H1 (cell line): ENCODE results near the gene KCND3. TPM values are rescaled to one million over a fixed set of nuclear protein-coding genes. Genes with fewer than 3 reads are reported as not detected.

Experiments
- CTCF ChIA-PET: fragments of 300-600 bp; sonication (Branson Sonifier 250); formaldehyde crosslinking; loops from one replicate; lab custom pipeline; 2021; ENCODE audit not compliant: partially characterized antibody; lab: Charles Lee
- POLR2A ChIA-PET: fragments of 300-600 bp; sonication (Branson Sonifier 250); formaldehyde crosslinking; loops from one replicate; lab custom pipeline; 2021; ENCODE audit warnings: inconsistent platforms; ENCODE audit not compliant: partially characterized antibody; lab: Charles Lee
- DNase-seq, 2 experiments: peaks; one replicate each; pipeline versions ENCODE4 v3.0.0 to v3.0.0-alpha.2; 2010 to 2022; ENCODE audit warnings: low spot score in 2 of 2, low read depth in 1 of 2, mixed read lengths in 1 of 2
- FAIRE-seq: peaks from 2 replicates; lab custom pipeline; 2011; peaks lifted over from hg19 to GRCh38; lab: Jason Lieb, UNC
- H2AFZ ChIP-seq: 2 replicates; pipeline ENCODE4 v1.8.1; 2012; ENCODE audit warnings: low read length, inconsistent platforms
- H2AK5ac ChIP-seq: 2 replicates; pipeline ENCODE4 v1.6.1; 2013; ENCODE audit warnings: low read depth, low read length
- H2BK120ac ChIP-seq: replicated peaks from 2 replicates; pipeline ENCODE3; 2013; ENCODE audit warnings: low read depth, low read length, inconsistent platforms
- H2BK12ac ChIP-seq: 2 replicates; pipeline ENCODE4 v1.6.1; 2013; ENCODE audit warnings: low read depth, low read length
- H2BK15ac ChIP-seq: 2 replicates; pipeline ENCODE4 v1.6.1; 2013; ENCODE audit warnings: low read length
- H2BK20ac ChIP-seq: 2 replicates; pipeline ENCODE4 v1.6.1; 2013; ENCODE audit warnings: low read length
- H2BK5ac ChIP-seq: 2 replicates; pipeline ENCODE4 v1.6.1; 2013; ENCODE audit warnings: low read depth, low read length
- H3K14ac ChIP-seq: 2 replicates; pipeline ENCODE4 v1.6.1; 2013; ENCODE audit warnings: inconsistent platforms; ENCODE audit not compliant: insufficient read length
- H3K18ac ChIP-seq: 2 replicates; pipeline ENCODE4 v1.6.1; 2013; ENCODE audit warnings: low read length; ENCODE audit errors: extremely low read depth
- H3K23ac ChIP-seq: 2 replicates; pipeline ENCODE4 v1.6.1; 2013; ENCODE audit warnings: inconsistent platforms; ENCODE audit not compliant: insufficient read length
- H3K23me2 ChIP-seq: 2 replicates; pipeline ENCODE4 v1.6.1; 2013; ENCODE audit warnings: low read depth, low read length
- H3K27ac ChIP-seq: 2 replicates; pipeline ENCODE4 v1.6.1; 2011; ENCODE audit warnings: low read depth, low read length, inconsistent platforms
- H3K27me3 ChIP-seq, 4 experiments: replicated peaks in 1 of 4; 1 replicate in 1 of 4; 2 replicates in 3 of 4; pipeline versions ENCODE4 v1.6.1 to v1.8.1; 2011 to 2013; ENCODE audit warnings: low read length in 3 of 4, mild to moderate bottlenecking in 3 of 4, inconsistent platforms in 2 of 4, mixed read lengths in 2 of 4, moderate library complexity in 1 of 4; ENCODE audit not compliant: control insufficient read depth in 3 of 4, insufficient read depth in 3 of 4; ENCODE audit errors: extremely low read depth in 1 of 4
- H3K36me3 ChIP-seq, 4 experiments: 2 replicates each; pipeline versions ENCODE4 v1.6.1 to v1.8.1; 2011 to 2013; ENCODE audit warnings: mild to moderate bottlenecking in 4 of 4, low read length in 3 of 4, moderate library complexity in 2 of 4, control low read depth in 1 of 4, inconsistent platforms in 1 of 4; ENCODE audit not compliant: insufficient read depth in 4 of 4, control insufficient read depth in 2 of 4
- H3K4ac ChIP-seq: replicated peaks from 2 replicates; pipeline ENCODE3; 2013; ENCODE audit warnings: low read length, low read depth, mixed read lengths, inconsistent platforms; ENCODE audit not compliant: insufficient read length
- H3K4me1 ChIP-seq, 4 experiments: replicated peaks in 1 of 4; 1 replicate in 1 of 4; 2 replicates in 3 of 4; pipeline versions ENCODE4 v1.6.1 to v1.8.1; 2011 to 2013; ENCODE audit warnings: low read length in 3 of 4, inconsistent platforms in 2 of 4, mixed read lengths in 1 of 4; ENCODE audit not compliant: insufficient read depth in 4 of 4, control insufficient read depth in 3 of 4
- H3K4me2 ChIP-seq, 2 experiments: 2 replicates each; pipeline versions ENCODE4 v1.6.1 to v1.8.1; 2011 to 2013; ENCODE audit warnings: low read depth in 2 of 2, low read length in 2 of 2, control low read depth in 1 of 2, inconsistent platforms in 1 of 2, mild to moderate bottlenecking in 1 of 2; ENCODE audit not compliant: insufficient read depth in 1 of 2
- H3K4me3 ChIP-seq, 4 experiments: fragments of 200-600, 300-600 bp in 1 of 4; sonication (generic), shearing (Covaris generic), sonication (Bioruptor Twin) in 1 of 4; 2 replicates each; pipeline versions ENCODE4 v1.5.1 to v1.8.1; 2011 to 2016; ENCODE audit warnings: low read length in 4 of 4, low read depth in 3 of 4, control low read depth in 2 of 4, inconsistent platforms in 2 of 4, mild to moderate bottlenecking in 2 of 4, mixed read lengths in 1 of 4, moderate library complexity in 1 of 4; ENCODE audit not compliant: insufficient read depth in 2 of 4; ENCODE audit errors: extremely low read depth in 1 of 4
- H3K56ac ChIP-seq: replicated peaks from 2 replicates; pipeline ENCODE3; 2013; ENCODE audit warnings: low read depth, mild to moderate bottlenecking, mixed read lengths, low read length, inconsistent platforms; ENCODE audit not compliant: insufficient read length
- H3K79me1 ChIP-seq: 2 replicates; pipeline ENCODE4 v1.6.1; 2013; ENCODE audit warnings: low read depth, low read length, control low read depth
- H3K79me2 ChIP-seq, 2 experiments: 2 replicates each; pipeline versions ENCODE4 v1.6.1 to v1.8.1; 2012 to 2013; ENCODE audit warnings: low read length in 2 of 2, mild to moderate bottlenecking in 2 of 2, inconsistent platforms in 1 of 2; ENCODE audit not compliant: insufficient read depth in 2 of 2, control insufficient read depth in 1 of 2
- H3K9ac ChIP-seq, 4 experiments: replicated peaks in 1 of 4; 1 replicate in 1 of 4; 2 replicates in 3 of 4; pipeline versions ENCODE4 v1.6.1 to v1.8.1; 2011 to 2013; ENCODE audit warnings: low read depth in 3 of 4, low read length in 3 of 4, control low read depth in 2 of 4, mild to moderate bottlenecking in 2 of 4, moderate library complexity in 2 of 4, inconsistent platforms in 1 of 4; ENCODE audit errors: extremely low read depth in 1 of 4
- H3K9me3 ChIP-seq, 2 experiments: 2 replicates each; pipeline versions ENCODE4 v1.6.1 to v1.8.1; 2012 to 2013; ENCODE audit warnings: mild to moderate bottlenecking in 2 of 2, moderate library complexity in 2 of 2, control low read depth in 1 of 2, inconsistent platforms in 1 of 2, low read depth in 1 of 2, low read length in 1 of 2, mixed read lengths in 1 of 2; ENCODE audit not compliant: insufficient read depth in 2 of 2
- H4K20me1 ChIP-seq, 2 experiments: replicated peaks in 1 of 2; 2 replicates each; pipeline versions ENCODE3 to v1.8.1; 2011 to 2013; ENCODE audit warnings: inconsistent platforms in 2 of 2, low read length in 2 of 2, mild to moderate bottlenecking in 1 of 2; ENCODE audit not compliant: insufficient read depth in 2 of 2, control insufficient read depth in 1 of 2
- H4K5ac ChIP-seq: 2 replicates; pipeline ENCODE4 v1.6.1; 2013; ENCODE audit warnings: low read length, low read depth, mixed read lengths, inconsistent platforms; ENCODE audit not compliant: insufficient read length
- H4K8ac ChIP-seq: 2 replicates; pipeline ENCODE4 v1.8.0; 2013; ENCODE audit warnings: mild to moderate bottlenecking, moderate library complexity, low read length, inconsistent platforms; ENCODE audit not compliant: insufficient read depth; ENCODE audit errors: extremely low read depth
- H4K91ac ChIP-seq: replicated peaks from 2 replicates; pipeline ENCODE3; 2013; ENCODE audit warnings: low read length, mixed read lengths, inconsistent platforms; ENCODE audit not compliant: insufficient read length
- GTF2F1 ChIP-seq: IDR thresholded peaks from 2 replicates; pipeline ENCODE4 v1.6.1; 2012; ENCODE audit warnings: low read depth, low read length, improper control_type of control experiment, borderline replicate concordance
- WGBS, 2 experiments: shearing (Covaris generic) in 1 of 2; methylation state at CpG; one replicate each; pipeline versions ENCODE4 v1.1.6 to v1.1.7; 2013 to 2015; ENCODE audit warnings: low lambda C conversion rate in 2 of 2, mixed read lengths in 2 of 2, inconsistent platforms in 1 of 2, low coverage in 1 of 2, missing lambda C conversion rate in 1 of 2; ENCODE audit not compliant: insufficient replicate concordance in 2 of 2, insufficient coverage in 1 of 2, insufficient read length in 1 of 2; ENCODE audit errors: extremely low coverage in 1 of 2, missing lambda C conversion rate in 1 of 2; 5-methylcytosine and 5-hydroxymethylcytosine counted together
- polyA plus RNA-seq, 7 experiments: library from polyadenylated mRNA; depleted of rRNA in 3 of 7; stranded (reverse) in 5 of 7; unstranded in 2 of 7; fragments of >200 nt in 5 of 7; fragments of 200-250 nt in 2 of 7; gene quantifications; 1 replicate in 5 of 7; 2 replicates in 1 of 7; 4 replicates in 1 of 7; pipeline versions ENCODE4 v1.2.1 to v1.2.3, GENCODE V29; 2011 to 2013; ENCODE audit warnings: missing spikeins in 2 of 7, mixed read lengths in 2 of 7
- total RNA-seq: library from RNA; stranded (reverse); fragmentation: NEBNext Ultra II Directional; extraction: Animal tissue kit (Norgen Biotek cat#: 25700); gene quantifications from 2 replicates; pipeline ENCODE4 v1.2.1, GENCODE V29; 2021
- TF ChIP-seq, protein P1 (sequence below): IDR thresholded peaks from 2 replicates; pipeline ENCODE4 v1.6.1; 2012; ENCODE audit warnings: inconsistent platforms
- TF ChIP-seq, protein P2 (sequence below): IDR thresholded peaks from 2 replicates; pipeline ENCODE4 v1.6.1; 2012; ENCODE audit warnings: inconsistent platforms

Gene KCND3
- total and polyA plus RNA-seq, 2 of the 8 experiments (the other 6 are each of a cell fraction or from before 2014, with no cell fraction given): 0.14 to 0.48 TPM

DNA sequence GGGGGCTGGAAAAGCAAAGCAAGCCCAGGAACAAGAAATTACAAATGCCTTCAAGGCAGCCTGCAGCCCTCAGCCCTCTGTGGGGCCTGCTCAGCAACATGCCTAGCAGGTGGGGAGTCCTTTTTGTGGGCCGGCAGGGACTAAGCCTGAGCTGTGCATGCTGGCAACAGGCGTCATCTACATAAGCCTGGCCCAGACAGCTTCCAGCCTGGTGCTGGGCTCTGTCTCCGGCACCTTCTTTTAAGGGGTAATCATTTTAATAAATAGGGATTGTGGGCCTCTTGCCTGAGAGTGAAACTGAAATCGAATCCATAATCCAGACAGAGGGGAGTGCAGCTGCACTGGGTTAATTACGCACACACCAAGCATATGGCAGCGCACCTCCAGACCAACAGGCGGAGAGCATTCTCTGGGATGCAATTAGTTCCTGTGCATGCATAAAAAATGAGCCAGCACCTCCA is 137.2 kb downstream of the KCND3 start:
- Histone ChIP-seq H3K23ac (no peak overlapping the region), H3K4me1 (peaks cover 0 to 17% (median 6%) of the 10 kb centered on the region in 4 experiments; a peak in 3 of 7 replicates), H2BK15ac (no peak overlapping the region), H3K14ac (no peak overlapping the region), H3K27me3 (no peaks in the 10 kb centered on the region), H3K36me3 (no peaks in the 10 kb centered on the region), H4K20me1 (no peaks in the 10 kb centered on the region), H3K79me2 (no peaks in the 10 kb centered on the region), H4K5ac (no peak overlapping the region), H2AFZ (no peak overlapping the region), H3K56ac (no peak overlapping the region), H2BK5ac (no peak overlapping the region), H2AK5ac (no peak overlapping the region), H3K27ac (no peak overlapping the region), H3K18ac (no peak overlapping the region), H3K23me2 (no peaks in the 10 kb centered on the region), H4K8ac (no peak overlapping the region), H3K9me3 (no peaks in the 10 kb centered on the region), H2BK120ac (no peak overlapping the region), H3K79me1 (no peaks in the 10 kb centered on the region; the same call in 1 of the 2 replicates), H4K91ac (no peak overlapping the region), H2BK20ac (no peak overlapping the region), H3K9ac (no peak overlapping the region), H2BK12ac (peak overlapping the region; percentile 13; the same call in 1 of the 2 replicates), H3K4me3 (no peak overlapping the region), H3K4ac (no peak overlapping the region), H3K4me2 (0 out of 4 replicates have a peak overlapping the region, but pooled peaks of 1 of the 2 experiments have one; percentile 13)
- ChIA-PET POLR2A (no interaction called here), CTCF (interaction anchor here (0.6 to 0.9 kb wide), 2 partner anchors 72 to 345 kb away, joined by 3 to 4 read pairs; no protein-coding TSS in a partner anchor)
- TF ChIP-seq, protein P1, sequence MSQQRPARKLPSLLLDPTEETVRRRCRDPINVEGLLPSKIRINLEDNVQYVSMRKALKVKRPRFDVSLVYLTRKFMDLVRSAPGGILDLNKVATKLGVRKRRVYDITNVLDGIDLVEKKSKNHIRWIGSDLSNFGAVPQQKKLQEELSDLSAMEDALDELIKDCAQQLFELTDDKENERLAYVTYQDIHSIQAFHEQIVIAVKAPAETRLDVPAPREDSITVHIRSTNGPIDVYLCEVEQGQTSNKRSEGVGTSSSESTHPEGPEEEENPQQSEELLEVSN: peak; percentile 78
- no peak for TF ChIP-seq GTF2F1
- TF ChIP-seq, protein P2, sequence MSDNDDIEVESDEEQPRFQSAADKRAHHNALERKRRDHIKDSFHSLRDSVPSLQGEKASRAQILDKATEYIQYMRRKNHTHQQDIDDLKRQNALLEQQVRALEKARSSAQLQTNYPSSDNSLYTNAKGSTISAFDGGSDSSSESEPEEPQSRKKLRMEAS: peak; percentile 86
- WGBS, 2 experiments: 83% methylated on average over 7 of the region's 7 CpGs; no CpG with 5 or more reads in 1 of the 2 experiments
- FAIRE-seq: no peak
- no peak for DNase-seq
